GM12878 (cell line): ENCODE data around the gene SFT2D3. TPM values are rescaled to one million over a fixed set of nuclear protein-coding genes. Genes with fewer than 3 reads are reported as not detected.

Experiments
- ATAC-seq: fragments of 200-7000 bp; cut with Tn5 transposase; 3 replicates; pipeline ENCODE4 v1.9.1; 2020; ENCODE audit warnings: mild to moderate bottlenecking, moderate library complexity
- BruUV-seq: library from RNA; stranded (reverse); fragments of 400-500 nt; replicated peaks from 2 replicates; lab custom pipeline; 2021; lab: Mats Ljungman, UMichigan
- CTCF ChIA-PET: fragments of 300-600 bp; sonication (Branson Sonifier 250); formaldehyde crosslinking; extraction: SDS; loops from one replicate; lab custom pipeline; 2021; ENCODE audit warnings: inconsistent platforms; lab: Yijun Ruan, JAX
- POLR2A ChIA-PET: fragments of 350-600 bp; formaldehyde crosslinking; extraction: SDS; loops from one replicate; lab custom pipeline; 2021; ENCODE audit warnings: inconsistent platforms; lab: Charles Lee
- RAD21 ChIA-PET: fragments of 300-600 bp; sonication (Branson Sonifier 250); formaldehyde crosslinking; loops from one replicate; lab custom pipeline; 2023; ENCODE audit warnings: antibody characterized with exemption; ENCODE audit not compliant: unreplicated experiment; lab: Charles Lee
- SMC1A ChIA-PET: fragments of 300-600 bp; sonication (Branson Sonifier 250); formaldehyde crosslinking; loops from one replicate; lab custom pipeline; 2023; ENCODE audit not compliant: unreplicated experiment, uncharacterized antibody; lab: Charles Lee
- DNase-seq: peaks from one replicate; pipeline ENCODE4 v3.0.0-alpha.2; 2011; ENCODE audit warnings: low read depth, low spot score
- FAIRE-seq: peaks from 3 replicates; lab custom pipeline; 2011; peaks lifted over from hg19 to GRCh38; lab: Jason Lieb, UNC
- H2AFZ ChIP-seq: 2 replicates; pipeline ENCODE4 v1.6.0; 2011; ENCODE audit warnings: low read depth, low read length, control low read depth; ENCODE audit not compliant: control insufficient read depth
- H3K27ac ChIP-seq: 2 replicates; pipeline ENCODE4 v1.5.1; 2011; ENCODE audit warnings: control low read depth; ENCODE audit not compliant: control insufficient read depth, insufficient read depth
- H3K27me3 ChIP-seq, 2 experiments: replicated peaks in 1 of 2; 2 replicates each; pipeline versions ENCODE4 v1.6.0 to v1.6.1; 2011; ENCODE audit warnings: low read length in 1 of 2; ENCODE audit not compliant: control insufficient read depth in 2 of 2, insufficient read depth in 2 of 2
- H3K36me3 ChIP-seq, 2 experiments: 2 replicates each; pipeline ENCODE4 v1.5.1; 2011; ENCODE audit warnings: low read length in 1 of 2; ENCODE audit not compliant: control insufficient read depth in 2 of 2, insufficient read depth in 2 of 2
- H3K4me1 ChIP-seq: 2 replicates; pipeline ENCODE4 v1.6.1; 2011; ENCODE audit warnings: mild to moderate bottlenecking, low read length, moderate library complexity, mixed read lengths; ENCODE audit not compliant: control insufficient read depth, insufficient read depth
- H3K4me2 ChIP-seq: 2 replicates; pipeline ENCODE4 v1.6.0; 2011; ENCODE audit warnings: control low read depth; ENCODE audit not compliant: control insufficient read depth, insufficient read depth
- H3K4me3 ChIP-seq: fragments of 200-600 bp; sonication (generic); 2 replicates; pipeline ENCODE4 v1.5.1; 2016
- H3K79me2 ChIP-seq: 2 replicates; pipeline ENCODE4 v1.6.0; 2011; ENCODE audit warnings: low read length; ENCODE audit not compliant: control insufficient read depth, insufficient read depth
- H3K9ac ChIP-seq: 2 replicates; pipeline ENCODE4 v1.8.0; 2011; ENCODE audit warnings: low read length, control low read depth, mixed read lengths; ENCODE audit not compliant: control insufficient read depth, insufficient read depth
- H3K9me3 ChIP-seq: replicated peaks from 3 replicates; pipeline ENCODE4 v1.5.1; 2011; ENCODE audit warnings: mild to moderate bottlenecking, low read length; ENCODE audit not compliant: control insufficient read depth, insufficient read depth
- H4K20me1 ChIP-seq: 2 replicates; pipeline ENCODE4 v1.6.0; 2011; ENCODE audit not compliant: control insufficient read depth, insufficient read depth
- CEBPZ ChIP-seq: fragments of 150-350 bp; IDR thresholded peaks from 2 replicates; pipeline ENCODE4 v1.6.1; 2016; ENCODE audit warnings: low read depth, low read length
- NFXL1 ChIP-seq: fragments of 450-650 bp; IDR thresholded peaks from 2 replicates; pipeline ENCODE4 v1.6.1; 2017; ENCODE audit warnings: antibody characterized with exemption, mild to moderate bottlenecking, borderline replicate concordance
- POLR2AphosphoS2 ChIP-seq: IDR thresholded peaks from 2 replicates; pipeline ENCODE4 v1.6.1; 2011; ENCODE audit warnings: low read depth, mild to moderate bottlenecking, low read length, improper control_type of control experiment, moderate library complexity
- RAD51 ChIP-seq: fragments of 450-650 bp; IDR thresholded peaks from 2 replicates; pipeline ENCODE4 v1.6.1; 2016; ENCODE audit warnings: moderate library complexity, mild to moderate bottlenecking, inconsistent platforms
- RFX5 ChIP-seq: IDR thresholded peaks from 2 replicates; pipeline ENCODE4 v1.6.1; 2011; ENCODE audit warnings: low read depth, low read length, improper control_type of control experiment
- SMAD1 ChIP-seq: fragments of 450-650 bp; IDR thresholded peaks from 2 replicates; pipeline ENCODE4 v1.6.1; 2018; ENCODE audit warnings: mild to moderate bottlenecking, low read depth; ENCODE audit not compliant: partially characterized antibody
- SMAD5 ChIP-seq: IDR thresholded peaks from 2 replicates; pipeline ENCODE4 v1.6.1; 2016; ENCODE audit warnings: antibody characterized with exemption, low read depth
- SP1 ChIP-seq: IDR thresholded peaks from one replicate; pipeline ENCODE4 v1.6.1; 2011; ENCODE audit warnings: low read depth, low read length
- STAT1 ChIP-seq: fragments of 450-650 bp; conservative IDR thresholded peaks from 2 replicates; pipeline ENCODE4 v1.6.1; 2014; ENCODE audit warnings: antibody characterized with exemption, mild to moderate bottlenecking
- YY1 ChIP-seq: IDR thresholded peaks from 2 replicates; pipeline ENCODE4 v1.6.1; 2011; ENCODE audit warnings: low read depth, mild to moderate bottlenecking, low read length
- in situ Hi-C: fragments of 300-500 bp; cut with MboI; formaldehyde crosslinking; loops from 9 replicates; pipeline ENCODE4 v1.14.3; 2018; ENCODE audit warnings: mixed read lengths
- intact Hi-C: fragments of 100-400 bp; cut with micrococcal nuclease; formaldehyde crosslinking; loops from one replicate; pipeline ENCODE4 v1.14.2; 2022; ENCODE audit not compliant: unreplicated experiment
- polyA plus RNA-seq, 11 experiments: library from polyadenylated mRNA; depleted of rRNA in 4 of 11; unstranded in 6 of 11; stranded (reverse) in 5 of 11; fragments of >200 nt; fragmentation: Nextera tagmentation in 4 of 11; fragmentation: Illumina TruSeq in 1 of 11; extraction: Ambion mirVana in 4 of 11; extraction: Trizol in 1 of 11; gene quantifications; 1 replicate in 1 of 11; 2 replicates in 10 of 11; pipeline versions ENCODE4 v1.2.1 to v1.2.3, GENCODE V29; 2011 to 2016; ENCODE audit warnings: inconsistent platforms in 2 of 11, missing spikeins in 2 of 11, low read depth in 1 of 11
- total RNA-seq, 4 experiments: library from RNA; depleted of rRNA in 3 of 4; stranded (reverse); fragments of >200 nt in 3 of 4; fragmentation: Illumina TruSeq in 1 of 4; extraction: Trizol in 1 of 4; gene quantifications; 2 replicates each; pipeline versions ENCODE4 v1.2.1 to v1.2.3, GENCODE V29; 2013 to 2021
- TF ChIP-seq, protein P1 (sequence below): fragments of 450-650 bp; IDR thresholded peaks from 2 replicates; pipeline ENCODE4 v1.6.1; 2018; ENCODE audit warnings: borderline replicate concordance, mild to moderate bottlenecking; ENCODE audit not compliant: partially characterized antibody
- TF ChIP-seq, protein P2 (sequence below): fragments of 450-650 bp; formaldehyde crosslinking; IDR thresholded peaks from 2 replicates; pipeline ENCODE4 v1.4.0; 2022; ENCODE audit warnings: mild to moderate bottlenecking, moderate library complexity
- TF ChIP-seq, protein P3 (sequence below), 3 experiments: IDR thresholded peaks in 2 of 3; conservative IDR thresholded peaks in 1 of 3; 2 replicates each; pipeline ENCODE4 v1.5.1; 2011; ENCODE audit warnings: low read depth in 3 of 3, low read length in 3 of 3, mild to moderate bottlenecking in 3 of 3, control low read depth in 2 of 3, moderate library complexity in 2 of 3, inconsistent platforms in 1 of 3, mixed read lengths in 1 of 3; ENCODE audit not compliant: control insufficient read depth in 2 of 3, insufficient read depth in 1 of 3; ENCODE audit errors: extremely low read depth in 1 of 3

The SFT2D3 gene
- total and polyA plus RNA-seq, 10 of the 15 experiments (the other 5 are each of a cell fraction or from before 2014, with no cell fraction given) = 4.2 to 8.4 (median 6.6) TPM; not detected in 4

DNA sequence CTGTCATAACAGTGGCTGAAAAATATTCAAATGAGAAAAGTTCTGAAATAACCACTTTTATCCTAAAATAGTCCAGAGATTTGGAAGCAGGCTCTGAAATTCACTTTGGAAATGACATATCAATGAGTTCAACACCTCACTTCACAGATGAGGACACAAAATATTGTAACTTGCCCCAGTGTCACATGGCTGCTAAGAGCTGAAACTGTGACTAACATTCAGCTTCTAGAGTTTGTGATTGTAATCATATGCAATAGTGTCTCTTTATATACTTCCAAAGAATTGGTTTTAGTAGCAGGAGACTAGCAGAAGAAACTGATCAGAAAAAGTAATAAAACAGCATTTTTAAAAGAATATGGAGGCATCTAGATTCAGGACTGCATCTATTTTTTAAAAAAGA, 52.1 kb downstream of the SFT2D3 start:
- SMC1A ChIA-PET = interaction anchor here (1.2 to 2.1 kb wide), 2 partner anchors 19 to 76 kb away, joined by 4 to 6 read pairs; no protein-coding TSS in a partner anchor

More for the DNA sequence above, 52.1 kb downstream of the SFT2D3 start:
- ATAC-seq (no peak), DNase-seq (no peak), FAIRE-seq (no peak)
- BruUV-seq = no TSS peak
- TF ChIP-seq NFXL1 (no peak), SP1 (no peak), STAT1 (no peak), SMAD5 (no peak), RFX5 (no peak), CEBPZ (no peak), SMAD1 (no peak), POLR2AphosphoS2 (no peak), RAD51 (no peak), YY1 (no peak)
- TF ChIP-seq, protein P1, sequence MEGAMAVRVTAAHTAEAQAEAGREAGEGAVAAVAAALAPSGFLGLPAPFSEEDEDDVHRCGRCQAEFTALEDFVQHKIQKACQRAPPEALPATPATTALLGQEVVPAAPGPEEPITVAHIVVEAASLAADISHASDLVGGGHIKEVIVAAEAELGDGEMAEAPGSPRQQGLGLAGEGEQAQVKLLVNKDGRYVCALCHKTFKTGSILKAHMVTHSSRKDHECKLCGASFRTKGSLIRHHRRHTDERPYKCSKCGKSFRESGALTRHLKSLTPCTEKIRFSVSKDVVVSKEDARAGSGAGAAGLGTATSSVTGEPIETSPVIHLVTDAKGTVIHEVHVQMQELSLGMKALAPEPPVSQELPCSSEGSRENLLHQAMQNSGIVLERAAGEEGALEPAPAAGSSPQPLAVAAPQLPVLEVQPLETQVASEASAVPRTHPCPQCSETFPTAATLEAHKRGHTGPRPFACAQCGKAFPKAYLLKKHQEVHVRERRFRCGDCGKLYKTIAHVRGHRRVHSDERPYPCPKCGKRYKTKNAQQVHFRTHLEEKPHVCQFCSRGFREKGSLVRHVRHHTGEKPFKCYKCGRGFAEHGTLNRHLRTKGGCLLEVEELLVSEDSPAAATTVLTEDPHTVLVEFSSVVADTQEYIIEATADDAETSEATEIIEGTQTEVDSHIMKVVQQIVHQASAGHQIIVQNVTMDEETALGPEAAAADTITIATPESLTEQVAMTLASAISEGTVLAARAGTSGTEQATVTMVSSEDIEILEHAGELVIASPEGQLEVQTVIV = no peak
- TF ChIP-seq, protein P2, sequence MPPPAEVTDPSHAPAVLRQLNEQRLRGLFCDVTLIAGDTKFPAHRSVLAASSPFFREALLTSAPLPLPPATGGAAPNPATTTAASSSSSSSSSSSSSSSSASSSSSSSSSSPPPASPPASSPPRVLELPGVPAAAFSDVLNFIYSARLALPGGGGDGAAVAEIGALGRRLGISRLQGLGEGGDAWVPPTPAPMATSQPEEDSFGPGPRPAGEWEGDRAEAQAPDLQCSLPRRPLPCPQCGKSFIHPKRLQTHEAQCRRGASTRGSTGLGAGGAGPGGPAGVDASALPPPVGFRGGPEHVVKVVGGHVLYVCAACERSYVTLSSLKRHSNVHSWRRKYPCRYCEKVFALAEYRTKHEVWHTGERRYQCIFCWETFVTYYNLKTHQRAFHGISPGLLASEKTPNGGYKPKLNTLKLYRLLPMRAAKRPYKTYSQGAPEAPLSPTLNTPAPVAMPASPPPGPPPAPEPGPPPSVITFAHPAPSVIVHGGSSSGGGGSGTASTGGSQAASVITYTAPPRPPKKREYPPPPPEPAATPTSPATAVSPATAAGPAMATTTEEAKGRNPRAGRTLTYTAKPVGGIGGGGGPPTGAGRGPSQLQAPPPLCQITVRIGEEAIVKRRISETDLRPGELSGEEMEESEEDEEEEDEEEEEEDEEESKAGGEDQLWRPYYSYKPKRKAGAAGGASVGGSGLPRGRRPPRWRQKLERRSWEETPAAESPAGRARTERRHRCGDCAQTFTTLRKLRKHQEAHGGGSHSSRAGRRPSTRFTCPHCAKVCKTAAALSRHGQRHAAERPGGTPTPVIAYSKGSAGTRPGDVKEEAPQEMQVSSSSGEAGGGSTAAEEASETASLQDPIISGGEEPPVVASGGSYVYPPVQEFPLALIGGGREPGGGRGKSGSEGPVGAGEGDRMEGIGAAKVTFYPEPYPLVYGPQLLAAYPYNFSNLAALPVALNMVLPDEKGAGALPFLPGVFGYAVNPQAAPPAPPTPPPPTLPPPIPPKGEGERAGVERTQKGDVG (CRISPR knock-in tag) = no peak
- TF ChIP-seq, protein P3, sequence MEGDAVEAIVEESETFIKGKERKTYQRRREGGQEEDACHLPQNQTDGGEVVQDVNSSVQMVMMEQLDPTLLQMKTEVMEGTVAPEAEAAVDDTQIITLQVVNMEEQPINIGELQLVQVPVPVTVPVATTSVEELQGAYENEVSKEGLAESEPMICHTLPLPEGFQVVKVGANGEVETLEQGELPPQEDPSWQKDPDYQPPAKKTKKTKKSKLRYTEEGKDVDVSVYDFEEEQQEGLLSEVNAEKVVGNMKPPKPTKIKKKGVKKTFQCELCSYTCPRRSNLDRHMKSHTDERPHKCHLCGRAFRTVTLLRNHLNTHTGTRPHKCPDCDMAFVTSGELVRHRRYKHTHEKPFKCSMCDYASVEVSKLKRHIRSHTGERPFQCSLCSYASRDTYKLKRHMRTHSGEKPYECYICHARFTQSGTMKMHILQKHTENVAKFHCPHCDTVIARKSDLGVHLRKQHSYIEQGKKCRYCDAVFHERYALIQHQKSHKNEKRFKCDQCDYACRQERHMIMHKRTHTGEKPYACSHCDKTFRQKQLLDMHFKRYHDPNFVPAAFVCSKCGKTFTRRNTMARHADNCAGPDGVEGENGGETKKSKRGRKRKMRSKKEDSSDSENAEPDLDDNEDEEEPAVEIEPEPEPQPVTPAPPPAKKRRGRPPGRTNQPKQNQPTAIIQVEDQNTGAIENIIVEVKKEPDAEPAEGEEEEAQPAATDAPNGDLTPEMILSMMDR (IDR thresholded peaks at IDR 0.05 in 2 of 3, conservative IDR thresholded peaks at IDR 0.05 in 1 of 3; ENCODE audit: control insufficient read depth in 2 of 3, extremely low read depth in 1 of 3, insufficient read depth in 1 of 3, low read depth in 3 of 3, low read length in 3 of 3) = no peak
- Histone ChIP-seq H3K36me3 (peaks cover 0 to 6% of the 10 kb centered on the region in 2 experiments; a peak in 2 of 4 replicates), H3K27me3 (no peaks in the 10 kb centered on the region), H3K9ac (no peak overlapping the region), H3K79me2 (no peaks in the 10 kb centered on the region), H3K4me3 (no peak overlapping the region), H3K27ac (no peak overlapping the region), H3K4me2 (no peak overlapping the region), H2AFZ (no peak overlapping the region), H3K9me3 (no peaks in the 10 kb centered on the region), H3K4me1 (peaks cover 13% of the 10 kb centered on the region), H4K20me1 (no peaks in the 10 kb centered on the region)
- in situ Hi-C loops = no loop called here
- ChIA-PET RAD21 (no interaction called here), CTCF (interaction anchor here (1.4 kb wide), 1 partner anchor 162 kb away, joined by 3 read pairs; no protein-coding TSS in a partner anchor), POLR2A (no interaction called here)
- intact Hi-C loops = no loop called here
